GM18867 (cell line): Measurements from ENCODE around the gene DLG5.

Experiments used
- ATAC-seq: cut with Tn5 transposase; IDR thresholded peaks from one replicate; pipeline ENCODE4 v1.9.1; 2021; ENCODE audit warnings: mild to moderate bottlenecking, moderate library complexity; ENCODE audit not compliant: unreplicated experiment

DLG5 gene

DNA sequence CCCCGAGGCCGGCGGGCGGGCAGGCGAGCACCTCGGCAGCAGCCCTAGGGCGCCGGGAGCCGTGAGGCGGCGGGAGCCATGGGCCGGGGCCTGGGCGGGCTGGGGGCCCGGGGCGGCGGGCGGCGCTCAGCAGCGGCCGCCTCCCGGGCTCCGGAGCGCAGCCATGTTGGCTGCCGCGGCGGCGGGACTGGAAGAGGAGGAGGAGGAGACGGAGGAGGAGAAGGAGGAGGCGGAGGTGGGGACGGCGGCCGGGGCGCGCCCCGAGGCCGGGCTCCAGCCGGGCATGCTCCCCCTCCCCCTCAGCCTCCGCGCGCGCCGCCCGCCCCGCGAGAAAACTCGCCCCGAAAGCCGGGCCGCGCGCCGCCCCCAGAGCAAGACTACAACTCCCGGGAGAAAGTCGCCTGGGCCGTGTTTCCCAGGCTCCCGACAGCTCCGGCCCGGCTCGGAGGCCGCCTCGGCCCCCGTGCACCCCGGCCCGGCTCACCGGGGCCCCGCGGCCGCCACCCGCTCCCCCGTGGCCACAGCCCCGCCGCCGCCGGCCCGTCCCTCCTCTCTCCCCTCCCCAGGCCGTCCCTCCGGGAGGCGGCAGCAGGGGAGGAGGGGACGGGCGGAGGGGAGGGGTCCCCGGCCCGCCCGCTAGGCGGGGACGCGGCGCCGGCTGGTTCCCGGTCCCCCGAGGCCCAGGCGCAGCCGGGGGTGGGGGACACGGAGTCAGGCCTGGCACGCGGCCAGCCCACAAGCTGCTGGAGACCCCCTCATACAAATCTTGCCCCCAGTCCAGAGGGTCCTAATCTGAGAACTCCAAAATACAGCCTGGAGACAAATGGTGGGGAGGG lies at the start of gene DLG5:
DLG5 (minus strand) TSS at position 190 of the 836 bp plus-strand sequence. CDS start 235 bp downstream, outside the sequence.
- ATAC-seq, result peak; percentile 68

DNA sequence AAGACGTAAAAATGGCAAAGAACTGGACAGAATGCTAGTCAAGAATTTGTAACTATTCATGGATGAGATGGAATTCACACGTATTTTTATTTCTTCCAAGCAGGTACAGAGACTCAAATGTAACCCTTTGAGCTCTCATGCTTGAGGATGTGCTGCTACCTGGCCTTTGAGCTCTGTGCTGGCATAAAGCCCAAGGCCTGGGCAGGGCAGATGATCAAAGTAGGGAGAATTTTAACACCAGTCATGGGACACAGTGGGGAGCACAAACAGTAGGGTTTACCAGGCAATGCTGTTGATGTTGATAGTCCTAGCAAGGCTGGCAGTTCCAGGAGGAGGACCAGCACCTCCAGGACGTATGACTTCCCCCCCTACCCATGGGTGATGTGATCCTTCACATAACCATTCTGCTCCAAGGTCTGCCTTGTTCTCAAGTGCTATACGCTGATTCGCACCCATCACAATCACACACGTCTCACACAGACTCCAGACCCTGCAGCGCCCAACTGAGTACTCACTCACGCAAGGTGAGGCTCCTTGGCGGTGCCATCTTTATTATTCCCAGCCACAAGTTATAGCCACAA lies 48.6 kb upstream of the DLG5 start:
- ATAC-seq, result no peak

GRCh38 chr10:77974396-77975074 lies 48.0 kb upstream of the DLG5 start:
- no peak for ATAC-seq

DNA sequence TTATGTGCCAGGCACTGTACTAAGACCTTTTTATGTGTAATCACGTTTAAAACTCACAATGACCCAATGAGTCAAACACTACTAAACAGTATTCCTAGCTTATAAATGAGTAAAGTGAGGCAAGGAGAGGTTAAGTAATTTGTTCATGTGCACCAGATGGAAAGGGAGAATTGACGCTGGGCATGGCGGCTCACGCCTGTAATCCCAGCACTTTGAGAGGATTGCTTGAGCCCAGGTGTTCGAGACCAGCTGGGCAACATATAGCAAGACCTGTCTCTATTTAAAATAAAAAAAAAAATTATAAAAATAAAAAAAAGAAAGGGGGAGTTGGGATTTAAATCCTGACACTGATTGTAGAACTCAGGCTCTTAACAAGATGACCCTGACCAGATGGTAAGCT lies 46.7 kb upstream of the DLG5 start:
- ATAC-seq, result no peak

DNA sequence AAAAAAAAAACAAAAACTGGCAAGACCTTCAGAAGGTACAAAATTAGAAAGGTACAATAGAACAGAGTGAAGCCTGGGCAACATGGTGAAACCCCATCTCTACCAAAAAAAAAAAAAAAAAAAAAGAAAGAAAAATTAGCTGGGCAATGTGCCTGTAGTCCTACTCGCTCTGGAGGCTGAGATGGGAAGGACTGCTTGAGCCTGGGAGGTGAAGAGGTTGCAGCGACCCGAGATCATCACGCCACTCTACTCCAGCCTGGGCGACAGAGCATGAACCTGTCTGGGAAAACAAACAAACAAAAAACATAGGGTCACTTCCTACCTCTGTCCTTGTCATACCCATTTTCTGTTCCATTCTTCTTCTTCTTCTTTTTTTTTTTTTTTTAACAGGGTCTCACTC lies 45.6 kb upstream of the DLG5 start:
- ATAC-seq, result no peak

- no peak for ATAC-seq
These were observed 45.2 kb upstream of the DLG5 start for GRCh38 chr10:77971804-77972144.

GRCh38 chr10:77970869-77971803 lies 44.6 kb upstream of the DLG5 start:
- no peak for ATAC-seq

DNA sequence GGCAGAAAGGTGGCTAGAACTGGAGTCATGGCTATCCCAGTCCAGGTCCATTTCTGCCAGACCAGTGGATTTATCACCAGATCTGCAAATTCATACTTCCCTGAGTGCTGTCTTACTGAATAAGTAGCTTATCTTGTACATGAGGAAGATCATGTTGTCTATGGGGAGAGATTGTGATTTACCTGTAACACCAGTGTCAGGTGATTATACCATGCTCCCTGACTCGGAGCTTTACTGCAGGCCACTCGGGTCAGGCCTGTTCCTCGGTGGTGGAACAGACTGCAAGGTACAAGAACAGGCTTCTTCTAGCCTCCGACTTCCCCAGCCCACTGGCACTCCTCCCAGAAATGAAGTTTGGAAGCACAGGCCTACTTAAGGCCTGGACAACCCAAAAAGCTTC lies 42.6 kb upstream of the DLG5 start:
- ATAC-seq, result no peak

DNA sequence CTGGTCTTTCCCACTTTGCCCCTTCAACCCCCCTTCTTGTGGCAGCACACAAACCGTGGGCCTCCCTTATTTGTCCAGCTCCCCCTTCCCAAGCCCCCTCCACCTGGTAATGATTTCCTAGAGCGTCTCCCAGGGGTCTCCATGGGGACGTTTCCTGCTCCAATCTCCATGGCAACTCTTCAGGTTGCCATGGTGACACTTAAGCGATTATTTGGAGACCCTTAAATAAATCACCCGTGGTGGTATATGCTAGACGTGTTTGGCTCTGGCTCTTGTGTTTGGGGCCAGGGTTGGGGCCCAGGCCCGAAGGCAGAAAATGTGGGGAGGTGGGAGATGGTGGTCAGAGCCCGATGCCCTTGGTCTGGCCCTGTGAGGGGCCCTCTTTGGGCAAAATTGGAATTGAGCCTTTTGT lies 41.1 kb upstream of the DLG5 start:
- no peak for ATAC-seq

- no peak for ATAC-seq
These were observed 38.7 kb upstream of the DLG5 start for GRCh38 chr10:77965294-77965693.

GRCh38 chr10:77964811-77965210 lies 38.3 kb upstream of the DLG5 start:
- no peak for ATAC-seq

GRCh38 chr10:77963901-77964300 lies 37.3 kb upstream of the DLG5 start:
- no peak for ATAC-seq

DNA sequence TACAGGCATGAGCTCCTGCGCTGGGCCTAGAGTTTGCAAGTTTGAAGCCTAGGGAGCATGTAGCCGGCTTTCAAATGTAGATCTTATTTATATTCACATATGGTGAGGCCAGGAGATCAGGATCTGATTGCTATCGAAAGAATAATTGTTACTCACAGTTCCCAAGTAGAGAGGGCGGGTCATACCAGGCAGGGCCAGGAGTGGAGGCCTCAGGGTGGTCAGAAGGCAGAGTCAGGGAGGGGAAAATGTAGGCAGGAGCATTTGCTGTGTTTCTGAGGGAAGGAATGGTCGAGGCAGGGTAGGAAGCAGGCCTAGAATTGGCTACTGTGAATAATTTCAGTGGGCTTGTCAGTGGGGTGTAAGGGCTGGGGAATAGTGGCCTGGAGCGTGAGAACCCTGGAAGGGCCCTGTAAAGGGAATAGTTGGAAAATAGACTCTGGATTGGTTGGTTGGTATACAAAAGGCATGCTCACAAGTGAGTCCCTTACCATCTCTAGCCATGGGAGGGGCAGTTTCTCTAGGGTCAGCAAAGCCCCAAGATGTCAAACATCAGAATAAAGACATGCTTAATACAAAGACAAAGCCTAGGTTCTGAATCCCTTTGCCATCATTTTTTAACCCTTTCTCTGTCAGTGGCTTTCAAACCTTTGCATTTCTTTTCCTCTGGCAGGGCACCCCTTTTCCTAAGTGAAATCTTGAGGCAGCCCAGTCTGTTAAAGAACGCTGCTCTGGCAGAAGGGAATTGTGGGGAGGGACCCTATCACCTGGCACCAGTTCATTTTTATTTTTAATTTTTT lies 36.0 kb upstream of the DLG5 start:
- no peak for ATAC-seq

GRCh38 chr10:77961668-77962067 lies 35.1 kb upstream of the DLG5 start:
- ATAC-seq, result no peak

- no peak for ATAC-seq
These were observed 34.3 kb upstream of the DLG5 start for GRCh38 chr10:77960829-77961329.

- ATAC-seq, result no peak
These were observed 33.4 kb upstream of the DLG5 start for GRCh38 chr10:77959887-77960455.

- ATAC-seq, result no peak
These were observed 32.8 kb upstream of the DLG5 start for GRCh38 chr10:77959384-77959783.

DNA sequence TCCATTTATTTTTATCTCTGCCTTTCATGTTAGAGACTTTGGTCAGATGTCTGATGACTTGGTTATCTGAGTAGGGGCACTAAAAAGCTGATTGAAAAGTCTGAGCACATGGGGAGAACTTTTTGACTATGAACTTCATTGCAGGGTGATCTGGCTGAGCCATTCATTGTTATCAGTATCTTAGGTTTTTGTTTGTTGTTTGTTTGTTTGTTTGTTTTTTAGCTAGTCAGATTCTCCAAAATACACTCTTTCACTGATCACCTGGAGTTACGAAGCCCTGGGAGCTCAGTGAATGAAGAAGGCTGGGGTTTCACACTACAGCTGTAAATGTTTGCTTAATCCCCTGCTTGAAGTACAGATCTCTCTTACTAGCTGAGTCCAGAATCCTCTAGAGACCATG lies 28.6 kb upstream of the DLG5 start:
- no peak for ATAC-seq

DNA sequence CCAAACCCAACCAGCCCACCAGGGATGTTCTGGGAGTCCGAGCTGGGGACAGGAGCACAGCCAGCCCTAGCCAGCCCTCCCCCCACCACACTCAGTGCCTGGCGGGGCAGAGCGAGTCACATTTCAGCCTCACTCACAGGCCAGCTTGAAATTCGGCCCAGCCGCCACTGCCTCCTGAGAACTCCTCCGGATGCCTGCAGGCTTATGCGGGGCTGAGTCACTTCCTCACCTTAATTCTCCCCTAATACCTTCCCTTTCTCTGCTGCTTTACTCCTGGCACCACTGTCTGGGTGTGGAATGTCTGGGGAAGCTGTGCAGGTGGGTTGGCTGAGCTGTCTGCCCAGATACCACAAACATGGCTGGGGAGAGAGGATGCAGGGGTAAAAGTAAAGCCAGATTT lies 22.6 kb upstream of the DLG5 start:
- ATAC-seq, result no peak

DNA sequence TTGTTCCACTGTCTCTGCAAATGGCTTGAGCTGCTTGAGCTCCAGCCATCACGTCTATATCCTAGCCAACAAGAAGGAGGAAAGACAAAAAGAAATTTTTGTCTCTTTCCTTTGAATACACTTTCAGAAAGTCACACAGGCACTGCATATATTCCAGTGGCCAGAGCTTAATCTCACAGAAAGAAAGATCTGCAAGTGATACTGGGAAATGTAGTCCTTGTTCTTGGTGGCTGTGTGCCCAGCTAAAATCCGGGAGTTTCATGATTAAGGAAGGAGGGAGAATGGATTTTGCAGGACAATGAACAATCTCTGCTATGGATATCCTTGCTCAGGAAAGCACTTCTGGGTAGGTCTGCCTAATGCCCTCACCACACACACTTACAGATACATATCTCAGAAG lies 19.5 kb upstream of the DLG5 start:
- ATAC-seq, result no peak
